ENCODE measurements around the gene WASHC4. TPM values are rescaled to one million over a fixed set of nuclear protein-coding genes. Genes with fewer than 3 reads are reported as not detected.

Gene WASHC4
- total and polyA plus RNA-seq, 11 donors, result 9.3 to 42.9 (median 23.2) TPM

DNA sequence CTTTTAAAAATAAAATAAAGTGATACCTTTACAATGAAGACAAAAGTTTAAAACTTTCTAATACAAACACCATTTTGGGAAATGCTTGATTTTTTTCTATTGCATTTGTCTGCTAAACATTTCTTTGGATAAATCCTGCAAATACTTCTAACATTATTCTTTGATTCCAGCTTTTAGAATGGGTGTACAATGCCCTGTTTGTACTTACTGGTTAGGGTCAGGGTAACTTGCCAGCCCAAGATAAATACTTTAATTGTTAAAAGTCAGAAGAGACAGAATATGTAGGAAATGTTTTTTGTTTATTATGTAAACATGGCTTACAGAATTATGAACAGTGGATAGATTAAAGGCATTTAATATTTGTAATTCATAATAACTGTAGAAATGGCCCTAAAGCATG, 60.5 kb downstream of the WASHC4 start:
- Histone ChIP-seq H3K36me3 (peaks cover 0 to 100% (median 88%) of the 10 kb centered on the region in 9 donors), H3K27ac (no peak overlapping the region), H3K4me3 (no peak overlapping the region), H3K27me3 (no peaks in the 10 kb centered on the region), H3K4me1 (no peaks in the 10 kb centered on the region), H3K9me3 (no peaks in the 10 kb centered on the region)
- DNase-seq, result no peak
- no peak for ATAC-seq
- TF ChIP-seq, protein P1, sequence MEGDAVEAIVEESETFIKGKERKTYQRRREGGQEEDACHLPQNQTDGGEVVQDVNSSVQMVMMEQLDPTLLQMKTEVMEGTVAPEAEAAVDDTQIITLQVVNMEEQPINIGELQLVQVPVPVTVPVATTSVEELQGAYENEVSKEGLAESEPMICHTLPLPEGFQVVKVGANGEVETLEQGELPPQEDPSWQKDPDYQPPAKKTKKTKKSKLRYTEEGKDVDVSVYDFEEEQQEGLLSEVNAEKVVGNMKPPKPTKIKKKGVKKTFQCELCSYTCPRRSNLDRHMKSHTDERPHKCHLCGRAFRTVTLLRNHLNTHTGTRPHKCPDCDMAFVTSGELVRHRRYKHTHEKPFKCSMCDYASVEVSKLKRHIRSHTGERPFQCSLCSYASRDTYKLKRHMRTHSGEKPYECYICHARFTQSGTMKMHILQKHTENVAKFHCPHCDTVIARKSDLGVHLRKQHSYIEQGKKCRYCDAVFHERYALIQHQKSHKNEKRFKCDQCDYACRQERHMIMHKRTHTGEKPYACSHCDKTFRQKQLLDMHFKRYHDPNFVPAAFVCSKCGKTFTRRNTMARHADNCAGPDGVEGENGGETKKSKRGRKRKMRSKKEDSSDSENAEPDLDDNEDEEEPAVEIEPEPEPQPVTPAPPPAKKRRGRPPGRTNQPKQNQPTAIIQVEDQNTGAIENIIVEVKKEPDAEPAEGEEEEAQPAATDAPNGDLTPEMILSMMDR (IDR thresholded peaks at IDR 0.05), result no peak
- TF ChIP-seq POLR2A (IDR thresholded peaks at IDR 0.05), result no peak
- intact Hi-C loops (cut with DNase I), result loop anchor here in 1 of 10 donors (2.0 kb wide), 1 partner anchor 215 kb away; no protein-coding TSS in a partner anchor

GRCh38 chr12:105170139-105170538, 62.6 kb downstream of the WASHC4 start:
- Histone ChIP-seq H3K9me3 (no peaks in the 10 kb centered on the region), H3K4me3 (no peak overlapping the region), H3K27ac (no peak overlapping the region), H3K27me3 (no peaks in the 10 kb centered on the region), H3K4me1 (no peaks in the 10 kb centered on the region), H3K36me3 (peaks cover 0 to 100% (median 84%) of the 10 kb centered on the region in 9 donors)
- no peak for ATAC-seq
- 91 to 97% (median 94%) methylated on average over 3 of the region's 3 CpGs for WGBS, 4 donors
- intact Hi-C loops (cut with DNase I), result loop anchor here in 1 of 10 donors (10.0 kb wide), 1 partner anchor 215 kb away; no protein-coding TSS in a partner anchor
- DNase-seq, result no peak
- no peak for TF ChIP-seq POLR2A (IDR thresholded peaks at IDR 0.05)
- TF ChIP-seq, protein P1 (IDR thresholded peaks at IDR 0.05), result no peak

DNA sequence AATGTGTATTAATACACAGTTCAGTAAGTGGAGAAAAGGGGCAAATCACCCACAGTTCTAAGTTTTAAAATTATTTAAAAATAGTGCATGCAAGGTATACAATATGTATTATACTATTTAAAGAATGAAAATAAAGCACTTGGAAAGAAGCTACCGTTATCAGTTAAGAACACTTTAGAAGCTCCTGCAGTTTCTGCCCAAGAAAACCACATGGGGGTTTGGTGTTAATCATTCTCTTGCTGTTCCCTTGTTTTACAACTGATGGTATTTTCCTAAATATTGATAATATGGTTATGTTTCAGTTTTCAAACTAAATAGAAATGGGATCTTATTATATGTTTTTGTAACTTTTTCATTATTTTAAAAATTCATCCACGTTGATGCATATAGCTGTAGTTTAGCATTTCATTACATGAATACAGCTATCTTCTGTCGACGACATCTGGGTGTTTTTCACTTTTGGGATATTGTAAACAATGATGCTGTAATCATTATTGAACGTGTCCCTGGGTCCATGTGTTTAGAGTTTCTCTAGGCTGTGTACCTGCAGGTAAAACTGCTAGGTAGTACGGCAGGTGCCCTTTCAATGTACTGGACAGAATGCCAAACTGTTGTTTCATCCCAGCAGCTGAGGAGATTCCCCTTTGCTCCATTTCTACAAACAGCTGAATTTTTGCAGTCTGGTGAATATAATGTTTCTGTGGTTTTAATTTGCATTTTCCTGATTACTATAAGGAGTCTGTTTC, 64.3 kb downstream of the WASHC4 start:
- intact Hi-C loops (cut with DNase I), result loop anchor here in 1 of 10 donors (10.0 kb wide), 1 partner anchor 213 kb away; no protein-coding TSS in a partner anchor
- Histone ChIP-seq H3K4me1 (no peaks in the 10 kb centered on the region), H3K4me3 (no peak overlapping the region), H3K36me3 (peaks cover 0 to 100% (median 84%) of the 10 kb centered on the region in 9 donors), H3K27me3 (no peaks in the 10 kb centered on the region), H3K27ac (no peak overlapping the region), H3K9me3 (no peaks in the 10 kb centered on the region)
- DNase-seq, result no peak
- ATAC-seq, result no peak
- TF ChIP-seq POLR2A (IDR thresholded peaks at IDR 0.05), result no peak
- TF ChIP-seq, protein P1 (IDR thresholded peaks at IDR 0.05), result no peak
- 84 to 86% (median 85%) methylated on average over 6 of the region's 6 CpGs for WGBS, 4 donors

- WGBS, 4 donors, result 53 to 71% (median 57%) methylated on average over 2 of the region's 2 CpGs
- DNase-seq (no peak), ATAC-seq (no peak)
- H3K9me3 ChIP-seq, result peaks cover 0 to 14% (median 0%) of the 10 kb centered on the region in 12 donors
- H3K36me3 ChIP-seq, result peaks cover 0 to 89% (median 75%) of the 10 kb centered on the region in 9 donors
- no peak overlapping the region for H3K4me3 ChIP-seq
- intact Hi-C loops (cut with DNase I), result loop anchor here in 1 of 10 donors (10.0 kb wide), 1 partner anchor 209 kb away; no protein-coding TSS in a partner anchor
- TF ChIP-seq, protein P1 (IDR thresholded peaks at IDR 0.05), result no peak
- TF ChIP-seq POLR2A (IDR thresholded peaks at IDR 0.05), result no peak
- no peak overlapping the region for H3K27ac ChIP-seq
- H3K27me3 ChIP-seq, result no peaks in the 10 kb centered on the region
- H3K4me1 ChIP-seq, result no peaks in the 10 kb centered on the region
These were observed 68.0 kb downstream of the WASHC4 start for GRCh38 chr12:105175397-105175990.
